ENCODE results near the gene C1orf210. TPM values are rescaled to one million over a fixed set of nuclear protein-coding genes. Genes with fewer than 3 reads are reported as not detected.

The C1orf210 gene
- total RNA-seq, 1 experiment from 2014 or later, result 5.9 TPM

DNA sequence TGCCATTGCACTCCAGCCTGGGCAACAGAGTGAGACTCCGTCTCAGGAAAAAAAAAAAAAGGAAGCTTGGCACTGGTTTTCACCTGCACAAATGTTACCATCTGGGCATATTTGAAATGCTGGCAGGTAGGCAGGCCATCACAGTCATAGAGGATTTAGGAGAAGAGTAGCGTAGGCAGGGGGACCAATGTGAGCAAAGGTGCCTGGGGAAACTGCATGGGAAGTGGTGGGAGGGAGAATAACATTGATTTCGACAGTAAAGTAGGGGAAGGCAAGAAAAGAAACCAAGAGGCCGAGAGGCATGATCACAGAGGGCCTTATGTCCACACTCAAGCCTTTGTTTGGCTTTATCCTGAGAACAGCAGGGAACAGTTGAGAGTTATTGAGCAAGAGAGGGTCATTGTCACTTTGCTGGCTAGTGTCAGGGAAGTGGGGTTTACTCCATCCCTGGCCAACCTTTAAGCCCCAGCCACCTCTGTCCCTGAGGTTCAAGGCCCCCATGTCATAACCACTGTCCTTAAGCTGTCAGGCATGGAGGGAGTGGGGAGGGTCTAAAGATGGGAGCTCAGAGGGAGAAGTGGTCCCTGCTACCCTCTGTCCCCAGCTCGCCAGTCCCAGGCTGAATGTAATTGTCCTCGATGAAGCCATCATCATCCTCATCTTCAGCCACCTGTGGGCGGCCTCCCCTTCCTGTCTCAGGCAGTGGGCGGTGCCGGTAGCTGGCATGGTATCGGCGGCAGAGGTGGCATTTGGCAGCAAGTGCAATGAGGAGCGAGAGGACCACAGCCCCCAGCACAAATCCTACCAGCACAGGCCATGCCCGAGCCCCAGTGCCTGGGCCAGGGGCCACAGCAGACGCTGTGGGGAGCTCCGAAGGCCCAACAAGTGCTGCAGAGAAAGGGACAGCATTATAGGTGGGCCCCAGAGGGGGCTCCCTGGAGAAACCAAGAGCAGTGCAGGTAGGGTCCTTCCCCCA, 2.9 kb downstream of the C1orf210 start:
- Histone ChIP-seq H2BK5ac (ENCODE audit: insufficient read length, low read length) (no peak overlapping the region), H3K79me2 (ENCODE audit: insufficient read depth, low read length) (no peaks in the 10 kb centered on the region), H3K9ac (ENCODE audit: extremely low read depth, insufficient read length, low read length) (no peak overlapping the region), H4K20me1 (ENCODE audit: control insufficient read depth, insufficient read depth, insufficient read length) (no peaks in the 10 kb centered on the region), H2BK15ac (ENCODE audit: low read depth, low read length) (no peak overlapping the region), H3K4me2 (ENCODE audit: insufficient read depth, insufficient read length, low read length) (no peak overlapping the region), H3K27me3 (ENCODE audit: insufficient read depth, low read length) (no peaks in the 10 kb centered on the region), H2BK120ac (ENCODE audit: low read depth, low read length, poor library complexity, severe bottlenecking) (no peak overlapping the region), H3K18ac (ENCODE audit: insufficient read length, low read depth, low read length) (no peak overlapping the region), H4K5ac (ENCODE audit: insufficient read length, low read depth, low read length) (no peak overlapping the region), H3K4me1 (ENCODE audit: insufficient read depth, low read length) (peaks cover 7% of the 10 kb centered on the region; the same call in 1 of the 2 replicates), H2BK12ac (ENCODE audit: insufficient read length, low read depth, low read length) (no peak overlapping the region), H2AFZ (ENCODE audit: low read length) (no peak overlapping the region), H3T11ph (ENCODE audit: low read length) (no peak overlapping the region), H4K8ac (replicated peaks; ENCODE audit: insufficient read length, low read depth, low read length) (no peak overlapping the region), H3K79me1 (ENCODE audit: insufficient read depth, low read depth, low read length, poor library complexity, severe bottlenecking) (no peaks in the 10 kb centered on the region), H3K9me3 (ENCODE audit: control insufficient read depth, low read depth, low read length) (no peaks in the 10 kb centered on the region), H3K23me2 (ENCODE audit: insufficient read length, low read depth, low read length, poor library complexity, severe bottlenecking) (peaks cover 3% of the 10 kb centered on the region), H3K4ac (ENCODE audit: low read depth, low read length) (no peak overlapping the region), H3K23ac (ENCODE audit: insufficient read length, low read depth, low read length) (no peak overlapping the region), H3K27ac (ENCODE audit: insufficient read length, low read depth, low read length) (no peak overlapping the region), H4K91ac (ENCODE audit: insufficient read length, low read depth, low read length) (no peak overlapping the region), H2BK20ac (ENCODE audit: low read depth, low read length, poor library complexity, severe bottlenecking) (no peak overlapping the region), H2AK5ac (ENCODE audit: insufficient read length, low read length) (no peak overlapping the region), H3K56ac (ENCODE audit: insufficient read length, low read depth, low read length) (no peak overlapping the region), H3K14ac (ENCODE audit: insufficient read depth, low read length) (no peak overlapping the region)
- TF ChIP-seq, protein P1, sequence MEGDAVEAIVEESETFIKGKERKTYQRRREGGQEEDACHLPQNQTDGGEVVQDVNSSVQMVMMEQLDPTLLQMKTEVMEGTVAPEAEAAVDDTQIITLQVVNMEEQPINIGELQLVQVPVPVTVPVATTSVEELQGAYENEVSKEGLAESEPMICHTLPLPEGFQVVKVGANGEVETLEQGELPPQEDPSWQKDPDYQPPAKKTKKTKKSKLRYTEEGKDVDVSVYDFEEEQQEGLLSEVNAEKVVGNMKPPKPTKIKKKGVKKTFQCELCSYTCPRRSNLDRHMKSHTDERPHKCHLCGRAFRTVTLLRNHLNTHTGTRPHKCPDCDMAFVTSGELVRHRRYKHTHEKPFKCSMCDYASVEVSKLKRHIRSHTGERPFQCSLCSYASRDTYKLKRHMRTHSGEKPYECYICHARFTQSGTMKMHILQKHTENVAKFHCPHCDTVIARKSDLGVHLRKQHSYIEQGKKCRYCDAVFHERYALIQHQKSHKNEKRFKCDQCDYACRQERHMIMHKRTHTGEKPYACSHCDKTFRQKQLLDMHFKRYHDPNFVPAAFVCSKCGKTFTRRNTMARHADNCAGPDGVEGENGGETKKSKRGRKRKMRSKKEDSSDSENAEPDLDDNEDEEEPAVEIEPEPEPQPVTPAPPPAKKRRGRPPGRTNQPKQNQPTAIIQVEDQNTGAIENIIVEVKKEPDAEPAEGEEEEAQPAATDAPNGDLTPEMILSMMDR (conservative IDR thresholded peaks at IDR 0.05), result no peak
- H3K4me3 Mint-ChIP-seq, result no peak overlapping the region
- H3K4me1 Mint-ChIP-seq, result peaks cover 24 to 27% of the 10 kb centered on the region in 2 experiments
- DNase-seq, result no peak
- no peaks in the 10 kb centered on the region for H3K9me3 Mint-ChIP-seq
- no CpG with 5 or more reads among the region's 15 CpGs for WGBS (ENCODE audit: extremely low coverage, insufficient read length, low lambda C conversion rate)
- H3K27ac Mint-ChIP-seq, result peak overlapping the region in 1 of 3 experiments; percentile 72; a peak in 1 of 7 replicates
- H3K27me3 Mint-ChIP-seq (ENCODE audit: low read depth), result peaks cover 3% of the 10 kb centered on the region
- H3K36me3 Mint-ChIP-seq (ENCODE audit: insufficient read depth in 1 of 3, low read depth in 3 of 3), result peaks cover 0 to 15% (median 4%) of the 10 kb centered on the region in 3 experiments; a peak in 4 of 7 replicates

Data from H9 (cell line).